Subcutaneous abdominal adipose tissue (tissue), 5 donors: ENCODE data around the gene CRNKL1.

ENCODE experiments used
- H3K27ac ChIP-seq: one replicate; pipeline ENCODE4 v1.7.0; 2013; ENCODE audit warnings: low read depth, mild to moderate bottlenecking, inconsistent platforms, low read length, moderate library complexity
- H3K27me3 ChIP-seq, 5 donors: one replicate each; pipeline ENCODE4 v1.7.0; 2013; ENCODE audit warnings: low read length in 5 of 5, inconsistent platforms in 1 of 5; ENCODE audit not compliant: control insufficient read depth in 5 of 5, insufficient read depth in 4 of 5
- H3K36me3 ChIP-seq, 5 donors: one replicate each; pipeline ENCODE4 v1.7.0; 2013; ENCODE audit warnings: low read length in 5 of 5; ENCODE audit not compliant: control insufficient read depth in 5 of 5, insufficient read depth in 5 of 5
- H3K4me1 ChIP-seq, 5 donors: one replicate each; pipeline ENCODE4 v1.7.0; 2013; ENCODE audit warnings: low read length in 5 of 5, mild to moderate bottlenecking in 3 of 5, moderate library complexity in 1 of 5; ENCODE audit not compliant: control insufficient read depth in 5 of 5, insufficient read depth in 5 of 5
- H3K4me3 ChIP-seq, 5 donors: one replicate each; pipeline ENCODE4 v1.7.0; 2013; ENCODE audit warnings: low read length in 5 of 5, low read depth in 1 of 5
- H3K9ac ChIP-seq, 5 donors: one replicate each; pipeline ENCODE4 v1.7.0; 2013; ENCODE audit warnings: low read length in 5 of 5, mild to moderate bottlenecking in 4 of 5, moderate library complexity in 3 of 5
- H3K9me3 ChIP-seq, 5 donors: one replicate each; pipeline ENCODE4 v1.7.0; 2013; ENCODE audit warnings: low read length in 5 of 5; ENCODE audit not compliant: control insufficient read depth in 5 of 5
- donor health status: healthy.
- donor health status: healthy.
- donor health status: healthy.
- donor health status: healthy.
- donor health status: healthy.

Gene CRNKL1

DNA sequence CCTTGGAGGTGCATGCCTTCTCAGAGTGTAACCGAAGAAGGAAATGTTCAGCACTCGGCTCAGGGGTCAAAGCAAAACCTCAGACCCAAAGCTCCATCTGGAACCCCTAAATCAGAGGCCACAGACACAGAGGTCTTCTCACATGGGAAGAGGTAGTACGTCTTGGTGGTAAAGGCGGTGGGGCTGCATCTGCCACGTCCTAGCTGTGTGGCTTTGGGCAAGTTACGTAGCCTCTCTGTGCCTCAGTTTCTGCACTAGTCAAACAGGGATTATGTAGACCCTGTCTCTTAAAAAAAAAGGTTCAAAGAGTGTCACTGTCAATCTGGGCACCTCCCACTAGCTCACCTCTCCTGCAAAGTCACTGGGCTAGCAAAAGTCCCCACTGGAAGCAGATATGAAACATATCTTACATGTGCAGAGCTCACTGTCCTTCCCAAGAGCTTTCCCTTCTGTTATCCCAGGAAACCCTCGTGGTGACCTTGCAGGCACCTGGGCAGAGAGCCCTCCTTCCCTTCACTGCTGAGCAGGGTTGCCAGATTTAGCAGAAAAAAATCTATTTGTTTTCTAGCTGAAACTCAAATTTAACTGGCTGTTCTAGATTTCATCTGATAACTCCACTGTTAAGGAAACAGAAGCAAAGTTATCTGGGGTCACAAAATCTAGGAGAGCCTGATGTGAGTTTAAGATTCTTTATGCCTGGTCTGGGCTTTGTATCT, 53.1 kb downstream of the CRNKL1 start:
- no peak overlapping the region for H3K27ac ChIP-seq
- H3K9me3 ChIP-seq, result no peaks in the 10 kb centered on the region
- H3K4me1 ChIP-seq, result peaks cover 9 to 80% (median 62%) of the 10 kb centered on the region in 5 donors
- H3K4me3 ChIP-seq, result no peak overlapping the region
- H3K27me3 ChIP-seq, result no peaks in the 10 kb centered on the region
- peaks cover 4 to 54% (median 41%) of the 10 kb centered on the region in 5 donors for H3K36me3 ChIP-seq
- H3K9ac ChIP-seq, result no peak overlapping the region

DNA sequence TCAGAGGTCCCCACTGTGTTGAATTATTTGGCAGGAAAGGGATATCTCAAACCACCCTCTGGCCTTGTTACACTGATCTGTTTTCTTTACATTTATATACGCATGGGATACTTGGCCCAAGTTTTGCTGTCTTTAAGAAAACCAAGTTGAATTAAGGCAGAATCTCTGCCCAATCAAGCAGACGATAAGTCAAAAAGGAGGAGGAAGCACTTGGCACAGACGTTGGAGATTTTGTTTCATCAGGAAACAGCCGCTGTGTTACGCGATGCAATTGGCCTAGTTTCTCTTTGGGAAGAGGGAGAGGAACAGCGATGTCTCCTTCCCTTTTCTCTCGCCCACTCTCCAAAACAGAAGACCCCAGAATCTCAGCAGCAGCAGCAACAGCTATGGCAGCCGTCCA, 55.3 kb downstream of the CRNKL1 start:
- no peaks in the 10 kb centered on the region for H3K9me3 ChIP-seq
- H3K4me3 ChIP-seq, result no peak overlapping the region
- H3K27ac ChIP-seq, result no peak overlapping the region
- H3K27me3 ChIP-seq, result no peaks in the 10 kb centered on the region
- peaks cover 17 to 73% (median 57%) of the 10 kb centered on the region in 5 donors for H3K4me1 ChIP-seq
- H3K9ac ChIP-seq, result peak overlapping the region in 1 of 5 donors; percentile 9
- H3K36me3 ChIP-seq, result peaks cover 4 to 59% (median 44%) of the 10 kb centered on the region in 5 donors

DNA sequence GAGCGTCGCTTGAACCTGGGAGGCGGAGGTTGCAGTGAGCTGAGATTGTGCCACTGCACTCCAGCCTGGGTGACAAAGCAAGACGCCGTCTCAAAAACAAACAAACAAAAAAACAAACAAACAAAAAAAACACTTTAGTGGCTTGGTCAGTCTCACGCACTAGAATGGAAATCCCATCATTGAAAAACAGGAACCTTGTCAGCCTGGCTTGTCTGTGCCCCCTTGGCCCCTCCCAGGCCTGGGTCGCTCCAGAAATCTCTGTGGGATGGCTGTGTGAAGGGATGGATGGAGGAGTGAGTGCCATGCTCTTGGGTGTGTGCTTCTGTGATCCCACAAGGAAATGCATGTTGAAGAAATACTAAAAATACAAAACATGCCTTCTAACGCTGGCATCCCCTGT, 56.0 kb downstream of the CRNKL1 start:
- H3K36me3 ChIP-seq, result peaks cover 0 to 57% (median 46%) of the 10 kb centered on the region in 5 donors
- H3K4me1 ChIP-seq, result peaks cover 17 to 72% (median 54%) of the 10 kb centered on the region in 5 donors

DNA sequence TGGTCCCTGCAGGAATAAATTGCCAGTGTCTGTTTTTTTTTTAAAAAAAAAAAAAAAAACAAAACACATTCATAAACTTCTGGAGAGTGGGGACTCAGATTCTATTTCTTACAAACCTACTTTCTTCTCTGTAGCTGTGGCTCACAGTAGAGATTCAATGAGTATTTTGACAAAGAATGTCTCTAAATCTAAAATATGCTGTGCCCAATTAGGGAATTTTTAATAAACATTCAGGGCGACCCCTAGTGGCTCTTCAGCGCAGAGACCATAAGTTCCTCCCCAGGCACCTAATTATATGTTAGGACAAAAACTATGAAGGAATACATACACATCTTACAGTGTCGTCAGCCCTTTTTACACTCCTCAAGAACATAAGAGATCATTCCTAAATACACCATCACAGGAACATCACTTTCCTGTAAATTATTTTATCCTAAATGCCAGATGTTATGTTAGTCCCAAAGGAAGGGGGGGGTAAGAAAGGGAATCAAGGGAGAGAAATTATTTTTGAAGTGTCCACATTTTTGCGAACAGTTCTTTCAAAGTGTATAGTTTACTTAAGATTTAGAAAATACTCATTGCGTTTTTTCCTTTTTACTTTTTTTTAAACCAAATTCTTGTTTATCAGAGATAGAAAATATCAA, 56.9 kb downstream of the CRNKL1 start:
- H3K9me3 ChIP-seq, result no peaks in the 10 kb centered on the region
- H3K4me1 ChIP-seq, result peaks cover 15 to 69% (median 54%) of the 10 kb centered on the region in 5 donors
- H3K9ac ChIP-seq, result no peak overlapping the region
- peaks cover 2 to 55% (median 43%) of the 10 kb centered on the region in 5 donors for H3K36me3 ChIP-seq
- H3K4me3 ChIP-seq, result no peak overlapping the region
- no peaks in the 10 kb centered on the region for H3K27me3 ChIP-seq
- H3K27ac ChIP-seq, result peak overlapping the region; percentile 89

More for the DNA sequence above, 56.0 kb downstream of the CRNKL1 start:
- no peak overlapping the region for H3K4me3 ChIP-seq
- no peaks in the 10 kb centered on the region for H3K27me3 ChIP-seq
- no peaks in the 10 kb centered on the region for H3K9me3 ChIP-seq
- no peak overlapping the region for H3K9ac ChIP-seq
- no peak overlapping the region for H3K27ac ChIP-seq

DNA sequence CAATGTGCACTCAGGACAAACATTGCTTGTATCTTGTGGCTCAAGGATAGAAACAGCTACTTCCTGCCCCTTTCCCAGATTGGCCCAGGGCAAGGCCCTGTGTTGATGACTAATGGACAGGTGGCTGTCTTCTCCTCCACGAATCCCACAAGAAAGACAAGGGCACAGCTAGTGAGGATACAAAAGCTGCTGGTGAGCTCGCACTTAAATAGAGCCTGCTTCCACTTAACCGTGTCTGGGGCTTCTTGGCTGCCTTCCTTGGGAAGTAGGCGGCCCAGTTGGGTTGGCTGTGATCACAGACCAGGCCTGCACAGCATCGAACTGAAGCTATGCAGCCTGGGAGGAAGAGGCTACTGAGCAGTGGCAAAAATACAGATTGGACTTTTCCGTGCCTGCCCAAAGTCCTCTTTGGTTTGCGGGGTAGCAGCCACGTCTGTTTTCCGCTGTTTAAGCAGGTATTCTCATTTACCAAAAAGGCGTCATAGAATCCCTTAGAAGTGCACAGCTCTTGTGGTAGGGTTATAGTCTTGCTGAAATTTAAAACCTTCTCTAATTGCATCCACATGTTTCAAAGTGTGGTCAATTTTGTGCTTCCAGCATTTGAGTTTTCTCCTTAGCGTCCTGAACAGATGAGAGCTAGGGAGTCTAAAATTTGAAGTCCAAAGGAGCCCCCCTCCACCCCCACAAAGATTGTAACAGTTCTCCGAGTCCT, 58.2 kb downstream of the CRNKL1 start:
- H3K9me3 ChIP-seq, result no peaks in the 10 kb centered on the region
- peaks cover 15 to 60% (median 51%) of the 10 kb centered on the region in 5 donors for H3K4me1 ChIP-seq
- no peaks in the 10 kb centered on the region for H3K27me3 ChIP-seq
- peak overlapping the region in 3 of 5 donors; percentile 2 to 39 (median 12) for H3K4me3 ChIP-seq
- peak overlapping the region; percentile 89 for H3K27ac ChIP-seq
- H3K9ac ChIP-seq, result peak overlapping the region in 4 of 5 donors; percentile 2 to 93 (median 62)
- H3K36me3 ChIP-seq, result peaks cover 2 to 52% (median 40%) of the 10 kb centered on the region in 5 donors

DNA sequence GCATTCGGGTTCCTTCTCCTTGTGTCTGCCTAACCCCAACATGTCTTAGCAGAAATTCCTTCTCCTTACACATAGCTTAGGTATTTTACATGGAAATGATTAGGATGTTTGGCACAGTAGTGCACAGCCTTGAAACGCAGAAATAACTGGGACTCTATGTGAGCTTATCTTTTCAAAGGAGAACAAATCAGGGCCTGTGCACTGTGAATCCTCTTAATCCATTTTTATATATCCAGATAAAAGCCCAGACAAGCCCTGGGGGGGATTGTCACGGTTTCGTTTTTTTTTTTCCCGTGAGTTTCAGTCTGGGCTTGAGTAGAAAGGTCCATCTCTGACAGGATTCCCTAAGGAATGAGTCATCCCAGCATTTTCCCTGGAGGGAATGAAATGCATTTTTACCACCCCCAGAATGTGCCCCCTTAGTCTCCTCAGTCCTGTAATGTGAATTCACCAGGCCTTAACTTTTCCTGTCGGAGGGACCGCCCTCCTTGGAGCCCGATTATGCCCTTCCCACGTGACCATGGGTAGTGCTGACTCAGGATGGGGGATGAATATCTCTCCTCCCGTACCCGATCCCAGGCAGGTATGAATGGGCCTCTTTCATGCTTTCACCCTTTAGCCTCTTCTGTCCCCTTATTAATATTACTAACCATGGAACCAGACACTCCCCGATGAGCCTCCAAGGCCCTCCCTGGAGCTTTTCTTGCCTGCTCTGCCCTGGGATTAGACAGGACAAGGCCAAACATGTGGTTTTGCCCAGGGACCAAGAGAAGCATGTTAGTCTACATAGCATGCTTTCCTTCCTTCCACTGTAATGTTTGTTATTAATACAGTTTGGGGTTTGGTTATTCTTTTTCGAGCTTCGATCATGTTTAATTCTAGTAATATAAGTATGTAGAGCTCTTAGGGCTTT, 59.0 kb downstream of the CRNKL1 start:
- Histone ChIP-seq H3K27me3 (no peaks in the 10 kb centered on the region), H3K4me3 (peak overlapping the region in 4 of 5 donors; percentile 14 to 47 (median 32)), H3K4me1 (peaks cover 15 to 64% (median 55%) of the 10 kb centered on the region in 5 donors), H3K9ac (peak overlapping the region; percentile 2 to 93 (median 60)), H3K9me3 (no peaks in the 10 kb centered on the region), H3K27ac (peak overlapping the region; percentile 89), H3K36me3 (peaks cover 2 to 44% (median 31%) of the 10 kb centered on the region in 5 donors)

DNA sequence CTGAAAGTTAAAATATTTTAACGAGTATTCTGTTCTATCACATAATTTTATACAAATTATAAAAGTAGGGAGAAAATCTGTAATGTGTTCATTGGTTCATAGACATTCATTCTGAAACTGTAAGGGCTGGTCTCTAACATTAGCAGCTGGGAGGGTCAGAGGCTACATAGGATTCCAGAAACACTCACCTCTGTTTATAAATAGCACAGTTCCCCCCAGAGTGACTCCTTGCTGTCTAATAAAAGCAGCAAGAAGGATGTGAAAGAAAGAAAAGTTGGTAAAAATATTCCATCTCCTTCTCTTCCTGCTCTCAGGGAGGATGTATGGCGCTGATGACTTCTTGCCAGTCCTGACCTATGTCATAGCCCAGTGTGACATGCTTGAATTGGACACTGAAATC, 60.4 kb downstream of the CRNKL1 start:
- peaks cover 16 to 67% (median 59%) of the 10 kb centered on the region in 5 donors for H3K4me1 ChIP-seq
- no peak overlapping the region for H3K27ac ChIP-seq
- H3K9ac ChIP-seq, result no peak overlapping the region

DNA sequence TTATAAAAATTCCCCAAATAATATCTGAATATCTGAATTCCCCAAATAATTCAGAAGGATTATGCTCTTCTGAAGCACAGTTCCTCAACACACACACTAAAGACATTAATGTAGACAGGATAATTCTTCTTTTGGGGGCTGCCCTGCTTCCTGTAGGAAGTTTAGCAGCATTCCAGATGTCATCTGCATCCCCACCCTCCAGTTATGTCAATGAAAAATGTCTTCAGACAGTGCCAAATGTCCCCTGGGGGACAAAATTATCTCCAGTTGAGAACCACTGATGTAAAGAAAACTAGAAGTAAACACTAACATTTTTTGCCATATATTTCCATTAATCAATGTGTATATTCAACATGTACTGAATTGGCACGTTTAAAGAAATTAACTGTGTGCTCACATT, 61.0 kb downstream of the CRNKL1 start:
- H3K36me3 ChIP-seq, result peaks cover 2 to 27% (median 19%) of the 10 kb centered on the region in 5 donors
- no peak overlapping the region for H3K4me3 ChIP-seq
- H3K27me3 ChIP-seq, result no peaks in the 10 kb centered on the region
- H3K9ac ChIP-seq, result no peak overlapping the region
- peak overlapping the region; percentile 9 for H3K27ac ChIP-seq
- peaks cover 19 to 67% (median 59%) of the 10 kb centered on the region in 5 donors for H3K4me1 ChIP-seq
- no peaks in the 10 kb centered on the region for H3K9me3 ChIP-seq

More for the DNA sequence above, 60.4 kb downstream of the CRNKL1 start:
- Histone ChIP-seq H3K9me3 (no peaks in the 10 kb centered on the region), H3K4me3 (no peak overlapping the region), H3K27me3 (no peaks in the 10 kb centered on the region), H3K36me3 (peaks cover 2 to 33% (median 24%) of the 10 kb centered on the region in 5 donors)

DNA sequence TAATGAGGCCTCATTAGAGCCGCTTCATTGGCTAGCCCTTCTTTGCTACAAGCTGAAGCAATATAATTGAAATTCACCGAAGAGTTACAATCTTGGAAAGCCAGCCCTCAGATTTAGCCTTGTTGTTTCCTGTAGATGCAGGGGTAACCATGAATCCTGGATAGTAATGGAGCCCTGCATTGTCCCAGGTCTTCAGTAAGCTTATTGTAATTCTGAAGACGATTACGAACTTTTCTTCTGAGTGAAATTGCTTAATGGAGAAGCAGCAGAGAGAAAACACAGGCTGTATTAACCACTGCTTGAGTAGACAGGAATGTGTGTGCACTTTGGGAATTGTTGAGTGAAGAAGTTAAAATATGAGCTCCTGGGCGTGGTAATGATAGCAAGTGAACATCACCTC, 61.4 kb downstream of the CRNKL1 start:
- Histone ChIP-seq H3K9me3 (no peaks in the 10 kb centered on the region), H3K36me3 (peaks cover 2 to 23% (median 17%) of the 10 kb centered on the region in 5 donors), H3K27me3 (no peaks in the 10 kb centered on the region), H3K27ac (peak overlapping the region; percentile 9), H3K9ac (no peak overlapping the region), H3K4me3 (no peak overlapping the region), H3K4me1 (peaks cover 19 to 67% (median 62%) of the 10 kb centered on the region in 5 donors)
